H1 (cell line): ENCODE results near the gene KPNA1. TPM values are rescaled to one million over a fixed set of nuclear protein-coding genes. Genes with fewer than 3 reads are reported as not detected.

Source experiments
- CTCF ChIA-PET: fragments of 300-600 bp; sonication (Branson Sonifier 250); formaldehyde crosslinking; loops from one replicate; lab custom pipeline; 2021; ENCODE audit not compliant: partially characterized antibody; lab: Charles Lee
- POLR2A ChIA-PET: fragments of 300-600 bp; sonication (Branson Sonifier 250); formaldehyde crosslinking; loops from one replicate; lab custom pipeline; 2021; ENCODE audit warnings: inconsistent platforms; ENCODE audit not compliant: partially characterized antibody; lab: Charles Lee
- DNase-seq, 2 experiments: peaks; one replicate each; pipeline versions ENCODE4 v3.0.0 to v3.0.0-alpha.2; 2010 to 2022; ENCODE audit warnings: low spot score in 2 of 2, low read depth in 1 of 2, mixed read lengths in 1 of 2
- FAIRE-seq: peaks from 2 replicates; lab custom pipeline; 2011; peaks lifted over from hg19 to GRCh38; lab: Jason Lieb, UNC
- H2AFZ ChIP-seq: 2 replicates; pipeline ENCODE4 v1.8.1; 2012; ENCODE audit warnings: low read length, inconsistent platforms
- H2AK5ac ChIP-seq: 2 replicates; pipeline ENCODE4 v1.6.1; 2013; ENCODE audit warnings: low read depth, low read length
- H2BK120ac ChIP-seq: replicated peaks from 2 replicates; pipeline ENCODE3; 2013; ENCODE audit warnings: low read depth, low read length, inconsistent platforms
- H2BK12ac ChIP-seq: 2 replicates; pipeline ENCODE4 v1.6.1; 2013; ENCODE audit warnings: low read depth, low read length
- H2BK15ac ChIP-seq: 2 replicates; pipeline ENCODE4 v1.6.1; 2013; ENCODE audit warnings: low read length
- H2BK20ac ChIP-seq: 2 replicates; pipeline ENCODE4 v1.6.1; 2013; ENCODE audit warnings: low read length
- H2BK5ac ChIP-seq: 2 replicates; pipeline ENCODE4 v1.6.1; 2013; ENCODE audit warnings: low read depth, low read length
- H3K14ac ChIP-seq: 2 replicates; pipeline ENCODE4 v1.6.1; 2013; ENCODE audit warnings: inconsistent platforms; ENCODE audit not compliant: insufficient read length
- H3K18ac ChIP-seq: 2 replicates; pipeline ENCODE4 v1.6.1; 2013; ENCODE audit warnings: low read length; ENCODE audit errors: extremely low read depth
- H3K23ac ChIP-seq: 2 replicates; pipeline ENCODE4 v1.6.1; 2013; ENCODE audit warnings: inconsistent platforms; ENCODE audit not compliant: insufficient read length
- H3K23me2 ChIP-seq: 2 replicates; pipeline ENCODE4 v1.6.1; 2013; ENCODE audit warnings: low read depth, low read length
- H3K27ac ChIP-seq: 2 replicates; pipeline ENCODE4 v1.6.1; 2011; ENCODE audit warnings: low read depth, low read length, inconsistent platforms
- H3K27me3 ChIP-seq, 4 experiments: replicated peaks in 1 of 4; 1 replicate in 1 of 4; 2 replicates in 3 of 4; pipeline versions ENCODE4 v1.6.1 to v1.8.1; 2011 to 2013; ENCODE audit warnings: low read length in 3 of 4, mild to moderate bottlenecking in 3 of 4, inconsistent platforms in 2 of 4, mixed read lengths in 2 of 4, moderate library complexity in 1 of 4; ENCODE audit not compliant: control insufficient read depth in 3 of 4, insufficient read depth in 3 of 4; ENCODE audit errors: extremely low read depth in 1 of 4
- H3K36me3 ChIP-seq, 4 experiments: 2 replicates each; pipeline versions ENCODE4 v1.6.1 to v1.8.1; 2011 to 2013; ENCODE audit warnings: mild to moderate bottlenecking in 4 of 4, low read length in 3 of 4, moderate library complexity in 2 of 4, control low read depth in 1 of 4, inconsistent platforms in 1 of 4; ENCODE audit not compliant: insufficient read depth in 4 of 4, control insufficient read depth in 2 of 4
- H3K4ac ChIP-seq: replicated peaks from 2 replicates; pipeline ENCODE3; 2013; ENCODE audit warnings: low read length, low read depth, mixed read lengths, inconsistent platforms; ENCODE audit not compliant: insufficient read length
- H3K4me1 ChIP-seq, 4 experiments: replicated peaks in 1 of 4; 1 replicate in 1 of 4; 2 replicates in 3 of 4; pipeline versions ENCODE4 v1.6.1 to v1.8.1; 2011 to 2013; ENCODE audit warnings: low read length in 3 of 4, inconsistent platforms in 2 of 4, mixed read lengths in 1 of 4; ENCODE audit not compliant: insufficient read depth in 4 of 4, control insufficient read depth in 3 of 4
- H3K4me2 ChIP-seq, 2 experiments: 2 replicates each; pipeline versions ENCODE4 v1.6.1 to v1.8.1; 2011 to 2013; ENCODE audit warnings: low read depth in 2 of 2, low read length in 2 of 2, control low read depth in 1 of 2, inconsistent platforms in 1 of 2, mild to moderate bottlenecking in 1 of 2; ENCODE audit not compliant: insufficient read depth in 1 of 2
- H3K4me3 ChIP-seq, 4 experiments: fragments of 200-600, 300-600 bp in 1 of 4; sonication (generic), shearing (Covaris generic), sonication (Bioruptor Twin) in 1 of 4; 2 replicates each; pipeline versions ENCODE4 v1.5.1 to v1.8.1; 2011 to 2016; ENCODE audit warnings: low read length in 4 of 4, low read depth in 3 of 4, control low read depth in 2 of 4, inconsistent platforms in 2 of 4, mild to moderate bottlenecking in 2 of 4, mixed read lengths in 1 of 4, moderate library complexity in 1 of 4; ENCODE audit not compliant: insufficient read depth in 2 of 4; ENCODE audit errors: extremely low read depth in 1 of 4
- H3K56ac ChIP-seq: replicated peaks from 2 replicates; pipeline ENCODE3; 2013; ENCODE audit warnings: low read depth, mild to moderate bottlenecking, mixed read lengths, low read length, inconsistent platforms; ENCODE audit not compliant: insufficient read length
- H3K79me1 ChIP-seq: 2 replicates; pipeline ENCODE4 v1.6.1; 2013; ENCODE audit warnings: low read depth, low read length, control low read depth
- H3K79me2 ChIP-seq, 2 experiments: 2 replicates each; pipeline versions ENCODE4 v1.6.1 to v1.8.1; 2012 to 2013; ENCODE audit warnings: low read length in 2 of 2, mild to moderate bottlenecking in 2 of 2, inconsistent platforms in 1 of 2; ENCODE audit not compliant: insufficient read depth in 2 of 2, control insufficient read depth in 1 of 2
- H3K9ac ChIP-seq, 4 experiments: replicated peaks in 1 of 4; 1 replicate in 1 of 4; 2 replicates in 3 of 4; pipeline versions ENCODE4 v1.6.1 to v1.8.1; 2011 to 2013; ENCODE audit warnings: low read depth in 3 of 4, low read length in 3 of 4, control low read depth in 2 of 4, mild to moderate bottlenecking in 2 of 4, moderate library complexity in 2 of 4, inconsistent platforms in 1 of 4; ENCODE audit errors: extremely low read depth in 1 of 4
- H3K9me3 ChIP-seq, 2 experiments: 2 replicates each; pipeline versions ENCODE4 v1.6.1 to v1.8.1; 2012 to 2013; ENCODE audit warnings: mild to moderate bottlenecking in 2 of 2, moderate library complexity in 2 of 2, control low read depth in 1 of 2, inconsistent platforms in 1 of 2, low read depth in 1 of 2, low read length in 1 of 2, mixed read lengths in 1 of 2; ENCODE audit not compliant: insufficient read depth in 2 of 2
- H4K20me1 ChIP-seq, 2 experiments: replicated peaks in 1 of 2; 2 replicates each; pipeline versions ENCODE3 to v1.8.1; 2011 to 2013; ENCODE audit warnings: inconsistent platforms in 2 of 2, low read length in 2 of 2, mild to moderate bottlenecking in 1 of 2; ENCODE audit not compliant: insufficient read depth in 2 of 2, control insufficient read depth in 1 of 2
- H4K5ac ChIP-seq: 2 replicates; pipeline ENCODE4 v1.6.1; 2013; ENCODE audit warnings: low read length, low read depth, mixed read lengths, inconsistent platforms; ENCODE audit not compliant: insufficient read length
- H4K8ac ChIP-seq: 2 replicates; pipeline ENCODE4 v1.8.0; 2013; ENCODE audit warnings: mild to moderate bottlenecking, moderate library complexity, low read length, inconsistent platforms; ENCODE audit not compliant: insufficient read depth; ENCODE audit errors: extremely low read depth
- H4K91ac ChIP-seq: replicated peaks from 2 replicates; pipeline ENCODE3; 2013; ENCODE audit warnings: low read length, mixed read lengths, inconsistent platforms; ENCODE audit not compliant: insufficient read length
- BACH1 ChIP-seq: IDR thresholded peaks from 2 replicates; pipeline ENCODE4 v1.6.1; 2012; ENCODE audit warnings: low read length, improper control_type of control experiment
- CBX5 ChIP-seq: fragments of 300-800, 300-1000 bp; sonication (generic); IDR thresholded peaks from 2 replicates; pipeline ENCODE4 v1.7.1; 2016; ENCODE audit warnings: antibody characterized with exemption, low read length, low read depth
- CBX8 ChIP-seq: fragments of 300-800, 300-1000 bp; sonication (generic); IDR thresholded peaks from 2 replicates; pipeline ENCODE4 v1.7.1; 2016; ENCODE audit warnings: low read depth, low read length, borderline replicate concordance
- GTF2F1 ChIP-seq: IDR thresholded peaks from 2 replicates; pipeline ENCODE4 v1.6.1; 2012; ENCODE audit warnings: low read depth, low read length, improper control_type of control experiment, borderline replicate concordance
- MAFK ChIP-seq: IDR thresholded peaks from 2 replicates; pipeline ENCODE4 v1.6.1; 2012; ENCODE audit warnings: low read depth, mild to moderate bottlenecking, improper control_type of control experiment, low read length
- NANOG ChIP-seq: IDR thresholded peaks from 2 replicates; pipeline ENCODE4 v1.6.1; 2011; ENCODE audit warnings: low read length, low read depth, mild to moderate bottlenecking, inconsistent platforms; ENCODE audit not compliant: insufficient read depth, poor library complexity, severe bottlenecking
- POU5F1 ChIP-seq: IDR thresholded peaks from 2 replicates; pipeline ENCODE4 v1.6.1; 2011; ENCODE audit warnings: low read depth, mild to moderate bottlenecking, low read length, moderate library complexity
- RAD21 ChIP-seq, 2 experiments: IDR thresholded peaks in 1 of 2; conservative IDR thresholded peaks in 1 of 2; 2 replicates each; pipeline ENCODE4 v1.6.1; 2011; ENCODE audit warnings: low read depth in 2 of 2, low read length in 2 of 2, improper control_type of control experiment in 1 of 2, inconsistent platforms in 1 of 2, mild to moderate bottlenecking in 1 of 2, moderate library complexity in 1 of 2
- RBBP5 ChIP-seq: IDR thresholded peaks from 2 replicates; pipeline ENCODE4 v1.7.1; 2012; ENCODE audit warnings: low read depth, mild to moderate bottlenecking, inconsistent platforms, low read length, moderate library complexity, borderline replicate concordance
- SAP30 ChIP-seq: fragments of 300-600 bp; sonication (generic); IDR thresholded peaks from 2 replicates; pipeline ENCODE4 v1.7.1; 2012; ENCODE audit warnings: low read length, moderate library complexity, mild to moderate bottlenecking, inconsistent platforms; ENCODE audit not compliant: insufficient read depth, insufficient replicate concordance
- WGBS, 2 experiments: shearing (Covaris generic) in 1 of 2; methylation state at CpG; one replicate each; pipeline versions ENCODE4 v1.1.6 to v1.1.7; 2013 to 2015; ENCODE audit warnings: low lambda C conversion rate in 2 of 2, mixed read lengths in 2 of 2, inconsistent platforms in 1 of 2, low coverage in 1 of 2, missing lambda C conversion rate in 1 of 2; ENCODE audit not compliant: insufficient replicate concordance in 2 of 2, insufficient coverage in 1 of 2, insufficient read length in 1 of 2; ENCODE audit errors: extremely low coverage in 1 of 2, missing lambda C conversion rate in 1 of 2; 5-methylcytosine and 5-hydroxymethylcytosine counted together
- polyA plus RNA-seq, 7 experiments: library from polyadenylated mRNA; depleted of rRNA in 3 of 7; stranded (reverse) in 5 of 7; unstranded in 2 of 7; fragments of >200 nt in 5 of 7; fragments of 200-250 nt in 2 of 7; gene quantifications; 1 replicate in 5 of 7; 2 replicates in 1 of 7; 4 replicates in 1 of 7; pipeline versions ENCODE4 v1.2.1 to v1.2.3, GENCODE V29; 2011 to 2013; ENCODE audit warnings: missing spikeins in 2 of 7, mixed read lengths in 2 of 7
- total RNA-seq: library from RNA; stranded (reverse); fragmentation: NEBNext Ultra II Directional; extraction: Animal tissue kit (Norgen Biotek cat#: 25700); gene quantifications from 2 replicates; pipeline ENCODE4 v1.2.1, GENCODE V29; 2021
- TF ChIP-seq, protein P1 (sequence below): IDR thresholded peaks from 2 replicates; pipeline ENCODE4 v1.6.1; 2012; ENCODE audit warnings: low read length, inconsistent platforms

Gene KPNA1
- total and polyA plus RNA-seq, 2 of the 8 experiments (the other 6 are each of a cell fraction or from before 2014, with no cell fraction given), result 14.8 to 63.0 TPM

DNA sequence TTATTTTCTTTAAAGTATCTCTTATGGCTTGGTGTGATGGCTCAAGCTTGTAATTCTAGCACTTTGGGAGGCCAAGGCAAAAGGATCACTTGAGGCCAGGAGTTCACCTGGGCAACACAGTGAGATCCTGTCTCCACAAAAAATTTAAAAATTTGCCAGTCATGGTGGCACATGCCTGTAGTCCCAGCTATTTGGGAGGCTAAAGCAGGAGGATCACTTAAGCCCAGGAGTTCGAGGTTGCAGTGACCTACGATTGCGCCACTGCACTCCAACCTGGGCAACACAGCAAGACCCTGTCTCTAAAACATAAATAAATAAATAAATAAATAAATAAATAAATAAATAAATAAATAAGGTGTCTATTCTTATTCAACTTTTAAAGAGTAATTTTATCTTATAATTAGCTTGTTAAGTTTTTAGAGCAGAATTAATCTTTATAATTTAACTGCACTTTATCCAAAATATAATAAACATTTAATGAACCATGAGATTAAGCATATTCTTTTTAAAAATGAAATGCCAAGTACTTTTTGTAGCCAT is 48.0 kb downstream of the KPNA1 start:
- Histone ChIP-seq H3K18ac (no peak overlapping the region), H3K4me1 (peaks cover 1 to 10% (median 7%) of the 10 kb centered on the region in 4 experiments; a peak in 5 of 7 replicates), H3K23ac (no peak overlapping the region), H2BK12ac (no peak overlapping the region), H3K79me2 (peaks cover 0 to 28% of the 10 kb centered on the region in 2 experiments; a peak in 2 of 4 replicates), H4K91ac (no peak overlapping the region), H3K56ac (no peak overlapping the region), H3K14ac (no peak overlapping the region), H2AFZ (no peak overlapping the region), H2BK20ac (no peak overlapping the region), H3K4ac (no peak overlapping the region), H3K4me3 (no peak overlapping the region), H2BK5ac (no peak overlapping the region), H3K4me2 (no peak overlapping the region), H2BK15ac (no peak overlapping the region), H3K27me3 (peaks cover 0 to 6% (median 0%) of the 10 kb centered on the region in 4 experiments; a peak in 2 of 7 replicates), H3K9ac (no peak overlapping the region), H3K23me2 (no peaks in the 10 kb centered on the region), H3K36me3 (peaks cover 0 to 15% (median 3%) of the 10 kb centered on the region in 4 experiments; a peak in 2 of 8 replicates), H2AK5ac (no peak overlapping the region), H4K8ac (no peak overlapping the region), H3K79me1 (peaks cover 2% of the 10 kb centered on the region; the same call in 1 of the 2 replicates), H3K27ac (no peak overlapping the region), H3K9me3 (no peaks in the 10 kb centered on the region), H4K20me1 (peaks cover 9 to 20% of the 10 kb centered on the region in 2 experiments), H2BK120ac (no peak overlapping the region), H4K5ac (no peak overlapping the region)
- no peak for FAIRE-seq
- WGBS, 2 experiments, result 92% methylated on average over 3 of the region's 3 CpGs; no CpG with 5 or more reads in 1 of the 2 experiments
- ChIA-PET POLR2A (no interaction called here), CTCF (no interaction called here)
- no peak for DNase-seq
- TF ChIP-seq GTF2F1, result no peak
- no peak for TF ChIP-seq BACH1
- TF ChIP-seq, protein P1, sequence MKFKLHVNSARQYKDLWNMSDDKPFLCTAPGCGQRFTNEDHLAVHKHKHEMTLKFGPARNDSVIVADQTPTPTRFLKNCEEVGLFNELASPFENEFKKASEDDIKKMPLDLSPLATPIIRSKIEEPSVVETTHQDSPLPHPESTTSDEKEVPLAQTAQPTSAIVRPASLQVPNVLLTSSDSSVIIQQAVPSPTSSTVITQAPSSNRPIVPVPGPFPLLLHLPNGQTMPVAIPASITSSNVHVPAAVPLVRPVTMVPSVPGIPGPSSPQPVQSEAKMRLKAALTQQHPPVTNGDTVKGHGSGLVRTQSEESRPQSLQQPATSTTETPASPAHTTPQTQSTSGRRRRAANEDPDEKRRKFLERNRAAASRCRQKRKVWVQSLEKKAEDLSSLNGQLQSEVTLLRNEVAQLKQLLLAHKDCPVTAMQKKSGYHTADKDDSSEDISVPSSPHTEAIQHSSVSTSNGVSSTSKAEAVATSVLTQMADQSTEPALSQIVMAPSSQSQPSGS, result no peak
- no peak for TF ChIP-seq RAD21 (IDR thresholded peaks at IDR 0.05 in 1 of 2, conservative IDR thresholded peaks at IDR 0.05 in 1 of 2; ENCODE audit: low read depth in 2 of 2, low read length in 2 of 2)
- no peak for TF ChIP-seq SAP30
- TF ChIP-seq MAFK, result no peak
- TF ChIP-seq CBX5, result no peak
- no peak for TF ChIP-seq CBX8
- TF ChIP-seq NANOG, result no peak
- no peak for TF ChIP-seq POU5F1
- no peak for TF ChIP-seq RBBP5
